ENCODE data around the gene NUBP2. TPM values are rescaled to one million over a fixed set of nuclear protein-coding genes. Genes with fewer than 3 reads are reported as not detected.

NUBP2 gene
- total RNA-seq, 1 experiment from 2014 or later = 91.8 TPM

- DNase-seq = peak; percentile 27
- no TSS peak for BruUV-seq (replicated peaks)
- intact Hi-C loops (cut with micrococcal nuclease; ENCODE audit: unreplicated experiment) = no loop called here
- Mint-ChIP-seq H3K4me1 (ENCODE audit: low read depth, unreplicated experiment) (peaks cover 8% of the 10 kb centered on the region), H3K27me3 (ENCODE audit: unreplicated experiment) (no peaks in the 10 kb centered on the region), H3K4me3 (ENCODE audit: low read depth, unreplicated experiment) (peak within 1 kb of the TSS; percentile 76), H3K9me3 (ENCODE audit: low read depth, unreplicated experiment) (no peaks in the 10 kb centered on the region), H3K36me3 (ENCODE audit: insufficient read depth, unreplicated experiment) (peaks cover 100% of the 10 kb centered on the region), H3K27ac (ENCODE audit: unreplicated experiment) (peak within 1 kb of the TSS; percentile 75)
- TF ChIP-seq CTCF (IDR thresholded peaks at IDR 0.05; ENCODE audit: unreplicated experiment) = no peak
- CTCF ChIA-PET = interaction anchor here (0.7 to 2.6 kb wide), 2 partner anchors 10 to 67 kb away, joined by 3 to 19 read pairs; partner anchors contain the start of genes MAPK8IP3, NUBP2 and SPSB3
These were observed 10.3 kb upstream of the NUBP2 start, which contains the start of gene EME2 for GRCh38 chr16:1772362-1772907. Gene EME2, plus strand, starts transcription at chr16:1772810. Its CDS starts 418 bp downstream, at chr16:1773228.

GRCh38 chr16:1772908-1773702 is 9.7 kb upstream of the NUBP2 start, which contains the start of gene MRPS34:
Gene MRPS34, minus strand, starts transcription at chr16:1773134. Its CDS starts 15 bp downstream, at chr16:1773119.
- no TSS peak for BruUV-seq (replicated peaks)

GRCh38 chr16:1773703-1774447 is 8.9 kb upstream of the NUBP2 start:
- H3K36me3 Mint-ChIP-seq (ENCODE audit: insufficient read depth, unreplicated experiment) = peaks cover 100% of the 10 kb centered on the region
- peaks cover 8% of the 10 kb centered on the region for H3K4me1 Mint-ChIP-seq (ENCODE audit: low read depth, unreplicated experiment)
- H3K4me3 Mint-ChIP-seq (ENCODE audit: low read depth, unreplicated experiment) = peak overlapping the region; percentile 76
- no peaks in the 10 kb centered on the region for H3K9me3 Mint-ChIP-seq (ENCODE audit: low read depth, unreplicated experiment)
- H3K27me3 Mint-ChIP-seq (ENCODE audit: unreplicated experiment) = no peaks in the 10 kb centered on the region
- TF ChIP-seq CTCF (IDR thresholded peaks at IDR 0.05; ENCODE audit: unreplicated experiment) = no peak
- BruUV-seq (replicated peaks) = no TSS peak
- peak overlapping the region; percentile 39 for H3K27ac Mint-ChIP-seq (ENCODE audit: unreplicated experiment)
- DNase-seq = no peak
- intact Hi-C loops (cut with micrococcal nuclease; ENCODE audit: unreplicated experiment) = no loop called here
- CTCF ChIA-PET = interaction anchor here (2.6 kb wide), 1 partner anchor 9 kb away, joined by 19 read pairs; the partner anchor contains the start of genes NUBP2 and SPSB3

More at GRCh38 chr16:1772908-1773702, 9.7 kb upstream of the NUBP2 start, which contains the start of gene MRPS34:
- peaks cover 100% of the 10 kb centered on the region for H3K36me3 Mint-ChIP-seq (ENCODE audit: insufficient read depth, unreplicated experiment)
- peak within 1 kb of the TSS; percentile 75 for H3K27ac Mint-ChIP-seq (ENCODE audit: unreplicated experiment)
- H3K4me3 Mint-ChIP-seq (ENCODE audit: low read depth, unreplicated experiment) = peak within 1 kb of the TSS; percentile 76
- no peaks in the 10 kb centered on the region for H3K9me3 Mint-ChIP-seq (ENCODE audit: low read depth, unreplicated experiment)
- CTCF ChIA-PET = interaction anchor here (0.7 to 2.6 kb wide), 2 partner anchors 9 to 67 kb away, joined by 3 to 19 read pairs; partner anchors contain the start of genes MAPK8IP3, NUBP2 and SPSB3
- TF ChIP-seq CTCF (IDR thresholded peaks at IDR 0.05; ENCODE audit: unreplicated experiment) = peak; percentile 92
- intact Hi-C loops (cut with micrococcal nuclease; ENCODE audit: unreplicated experiment) = no loop called here
- DNase-seq = peak; percentile 92
- no peaks in the 10 kb centered on the region for H3K27me3 Mint-ChIP-seq (ENCODE audit: unreplicated experiment)
- peaks cover 8% of the 10 kb centered on the region for H3K4me1 Mint-ChIP-seq (ENCODE audit: low read depth, unreplicated experiment)

- H3K4me3 Mint-ChIP-seq (ENCODE audit: low read depth, unreplicated experiment) = peak overlapping the region; percentile 76
These were observed 8.3 kb upstream of the NUBP2 start for GRCh38 chr16:1774448-1774780.

More at GRCh38 chr16:1774448-1774780, 8.3 kb upstream of the NUBP2 start:
- Mint-ChIP-seq H3K27ac (ENCODE audit: unreplicated experiment) (no peak overlapping the region), H3K27me3 (ENCODE audit: unreplicated experiment) (no peaks in the 10 kb centered on the region), H3K4me1 (ENCODE audit: low read depth, unreplicated experiment) (peaks cover 8% of the 10 kb centered on the region), H3K36me3 (ENCODE audit: insufficient read depth, unreplicated experiment) (peaks cover 100% of the 10 kb centered on the region), H3K9me3 (ENCODE audit: low read depth, unreplicated experiment) (no peaks in the 10 kb centered on the region)
- BruUV-seq (replicated peaks) = no TSS peak
- intact Hi-C loops (cut with micrococcal nuclease; ENCODE audit: unreplicated experiment) = no loop called here
- no peak for TF ChIP-seq CTCF (IDR thresholded peaks at IDR 0.05; ENCODE audit: unreplicated experiment)
- CTCF ChIA-PET = interaction anchor here (2.6 kb wide), 1 partner anchor 8 kb away, joined by 19 read pairs; the partner anchor contains the start of genes NUBP2 and SPSB3
- DNase-seq = no peak

All from Calu3 (cell line).